IMR-90 (cell line): ENCODE results near the gene BAG1. TPM values are rescaled to one million over a fixed set of nuclear protein-coding genes. Genes with fewer than 3 reads are reported as not detected.
A peak's percentile ranks its signal among the peaks of the same experiment; 100 is the strongest.

Source experiments
- ATAC-seq: fragments of 200-7000 bp; cut with Tn5 transposase; 2 replicates; pipeline ENCODE4 v1.9.1; 2020; ENCODE audit warnings: low read depth, mild to moderate bottlenecking, moderate library complexity
- BruUV-seq: library from RNA; stranded (reverse); fragments of 400-500 nt; replicated peaks from 2 replicates; lab custom pipeline; 2021; lab: Mats Ljungman, UMichigan
- CTCF ChIA-PET: fragments of 300-600 bp; formaldehyde crosslinking; extraction: SDS; loops from one replicate; lab custom pipeline; 2021; ENCODE audit warnings: antibody characterized with exemption; lab: Yijun Ruan, JAX
- POLR2A ChIA-PET: fragments of 300-600 bp; sonication (Branson Sonifier 250); formaldehyde crosslinking; loops from one replicate; lab custom pipeline; 2022; ENCODE audit warnings: antibody characterized with exemption; ENCODE audit not compliant: unreplicated experiment; lab: Charles Lee
- DNase-seq: peaks from one replicate; pipeline ENCODE4 v3.0.0; 2013
- H2AFZ ChIP-seq: replicated peaks from 2 replicates; pipeline ENCODE3; 2013; ENCODE audit warnings: low read length, mild to moderate bottlenecking; ENCODE audit not compliant: poor library complexity
- H2AK5ac ChIP-seq: 2 replicates; pipeline ENCODE4 v1.6.1; 2013; ENCODE audit warnings: low read depth, low read length, inconsistent platforms
- H2AK9ac ChIP-seq: replicated peaks from 2 replicates; pipeline ENCODE3; 2013; ENCODE audit warnings: mild to moderate bottlenecking, low read depth, low read length, moderate library complexity; ENCODE audit not compliant: poor library complexity
- H2BK120ac ChIP-seq: 2 replicates; pipeline ENCODE4 v1.6.1; 2013; ENCODE audit warnings: low read depth, low read length, inconsistent platforms
- H2BK15ac ChIP-seq: 3 replicates; pipeline ENCODE4 v1.6.1; 2013; ENCODE audit warnings: low read depth, low read length, inconsistent platforms
- H2BK20ac ChIP-seq: 2 replicates; pipeline ENCODE4 v1.6.1; 2013; ENCODE audit warnings: low read depth, mild to moderate bottlenecking, inconsistent platforms, low read length, moderate library complexity
- H2BK5ac ChIP-seq: 2 replicates; pipeline ENCODE4 v1.6.1; 2013; ENCODE audit warnings: mild to moderate bottlenecking, low read depth, low read length, inconsistent platforms; ENCODE audit not compliant: poor library complexity, severe bottlenecking
- H3K14ac ChIP-seq: replicated peaks from 2 replicates; pipeline ENCODE4 v1.6.1; 2013; ENCODE audit warnings: low read depth, low read length, inconsistent platforms
- H3K18ac ChIP-seq: 2 replicates; pipeline ENCODE4 v1.6.1; 2013; ENCODE audit warnings: low read depth, low read length, control low read depth
- H3K23ac ChIP-seq: 2 replicates; pipeline ENCODE4 v1.6.1; 2013; ENCODE audit warnings: low read depth, low read length, inconsistent platforms
- H3K27ac ChIP-seq: 2 replicates; pipeline ENCODE4 v1.5.1; 2013; ENCODE audit warnings: mild to moderate bottlenecking, control low read depth, low read length; ENCODE audit not compliant: insufficient read depth
- H3K27me3 ChIP-seq: 2 replicates; pipeline ENCODE4 v1.6.1; 2013; ENCODE audit warnings: low read length; ENCODE audit not compliant: control insufficient read depth, insufficient read depth
- H3K36me3 ChIP-seq: 2 replicates; pipeline ENCODE4 v1.6.1; 2013; ENCODE audit warnings: low read length, mixed read lengths; ENCODE audit not compliant: control insufficient read depth, insufficient read depth
- H3K4ac ChIP-seq: 2 replicates; pipeline ENCODE4 v1.6.1; 2013; ENCODE audit warnings: low read depth, low read length, inconsistent platforms
- H3K4me1 ChIP-seq: 2 replicates; pipeline ENCODE4 v1.6.1; 2013; ENCODE audit warnings: low read length, mixed read lengths; ENCODE audit not compliant: control insufficient read depth, insufficient read depth
- H3K4me2 ChIP-seq: 2 replicates; pipeline ENCODE4 v1.6.1; 2013; ENCODE audit warnings: low read depth, mild to moderate bottlenecking, control low read depth, low read length, moderate library complexity
- H3K4me3 ChIP-seq: 2 replicates; pipeline ENCODE4 v1.5.1; 2013; ENCODE audit warnings: low read depth, mild to moderate bottlenecking, control low read depth, low read length, moderate library complexity; ENCODE audit not compliant: insufficient read depth
- H3K56ac ChIP-seq: 2 replicates; pipeline ENCODE4 v1.6.1; 2013; ENCODE audit warnings: low read length, inconsistent platforms; ENCODE audit not compliant: insufficient read depth; ENCODE audit errors: extremely low read depth
- H3K79me1 ChIP-seq, 2 experiments: 2 replicates each; pipeline ENCODE4 v1.6.1; 2013; ENCODE audit warnings: low read length in 2 of 2, inconsistent platforms in 1 of 2, low read depth in 1 of 2
- H3K9ac ChIP-seq: 2 replicates; pipeline ENCODE4 v1.6.1; 2013; ENCODE audit warnings: low read depth, low read length, control low read depth
- H3K9me1 ChIP-seq: 2 replicates; pipeline ENCODE4 v1.6.1; 2013; ENCODE audit warnings: low read length, inconsistent platforms; ENCODE audit not compliant: insufficient read depth
- H3K9me3 ChIP-seq: 2 replicates; pipeline ENCODE4 v1.6.1; 2013; ENCODE audit warnings: low read length; ENCODE audit not compliant: control insufficient read depth, insufficient read depth
- H4K20me1 ChIP-seq: 2 replicates; pipeline ENCODE4 v1.6.1; 2013; ENCODE audit warnings: low read length, inconsistent platforms; ENCODE audit not compliant: insufficient read depth
- H4K5ac ChIP-seq: 2 replicates; pipeline ENCODE4 v1.6.1; 2013; ENCODE audit warnings: mild to moderate bottlenecking, low read depth, low read length, control low read depth
- H4K8ac ChIP-seq, 2 experiments: 2 replicates each; pipeline ENCODE4 v1.6.1; 2013; ENCODE audit warnings: low read depth in 2 of 2, low read length in 2 of 2, control low read depth in 1 of 2, inconsistent platforms in 1 of 2
- H4K91ac ChIP-seq: 2 replicates; pipeline ENCODE4 v1.6.1; 2013; ENCODE audit warnings: low read depth, low read length, inconsistent platforms; ENCODE audit not compliant: insufficient read depth
- FOS ChIP-seq: fragments of 150-350 bp; IDR thresholded peaks from 2 replicates; pipeline ENCODE4 v1.6.1; 2016; ENCODE audit warnings: low read depth, low read length
- MAFK ChIP-seq: IDR thresholded peaks from 2 replicates; pipeline ENCODE4 v1.6.1; 2012; ENCODE audit warnings: low read depth, low read length, improper control_type of control experiment
- MAZ ChIP-seq: IDR thresholded peaks from 2 replicates; pipeline ENCODE4 v1.6.1; 2012; ENCODE audit warnings: low read depth, mild to moderate bottlenecking, low read length, improper control_type of control experiment, moderate library complexity, borderline replicate concordance
- NFE2L2 ChIP-seq: fragments of 150-350 bp; IDR thresholded peaks from 2 replicates; pipeline ENCODE4 v1.6.1; 2016; ENCODE audit warnings: low read depth, mild to moderate bottlenecking, low read length
- POLR2A ChIP-seq: IDR thresholded peaks from 2 replicates; pipeline ENCODE4 v1.6.1; 2012; ENCODE audit warnings: mild to moderate bottlenecking, low read depth, low read length
- RAD21 ChIP-seq: IDR thresholded peaks from 2 replicates; pipeline ENCODE4 v1.6.1; 2012; ENCODE audit warnings: low read length, improper control_type of control experiment
- SMC3 ChIP-seq: fragments of 150-350 bp; IDR thresholded peaks from 2 replicates; pipeline ENCODE4 v1.6.1; 2016; ENCODE audit warnings: low read depth, mild to moderate bottlenecking, antibody characterized with exemption, low read length, moderate library complexity
- WGBS, 2 experiments: methylation state at CpG; one replicate each; pipeline versions ENCODE4 v1.1.5 to v1.1.7; 2013; ENCODE audit warnings: missing lambda C conversion rate in 2 of 2; ENCODE audit not compliant: insufficient read length in 1 of 2; ENCODE audit errors: extremely low coverage in 2 of 2; 5-methylcytosine and 5-hydroxymethylcytosine counted together
- dilution Hi-C: fragments of 300-500 bp; cut with HindIII; formaldehyde crosslinking; loops from one replicate; pipeline ENCODE4 v1.14.3; 2018; ENCODE audit warnings: low sequenced_read_pairs; ENCODE audit not compliant: unreplicated experiment
- in situ Hi-C: fragments of 300-500 bp; cut with MboI; formaldehyde crosslinking; loops from 3 replicates; pipeline ENCODE4 v1.14.3; 2019; ENCODE audit warnings: low sequenced_read_pairs, inconsistent platforms, mixed read lengths
- intact Hi-C: fragments of 100-400 bp; cut with micrococcal nuclease; formaldehyde crosslinking; loops from 2 replicates; pipeline ENCODE4 v1.10.0; 2022
- polyA plus RNA-seq, 3 experiments: library from polyadenylated mRNA; depleted of rRNA; stranded (reverse); fragments of >200 nt; gene quantifications; 2 replicates each; pipeline ENCODE4 v1.2.3, GENCODE V29; 2012; ENCODE audit warnings: low replicate concordance in 1 of 3
- total RNA-seq: library from RNA; depleted of rRNA; stranded (reverse); fragments of >200 nt; gene quantifications from 2 replicates; pipeline ENCODE4 v1.2.3, GENCODE V29; 2012
- TF ChIP-seq, protein P1 (sequence below): conservative IDR thresholded peaks from 2 replicates; pipeline ENCODE4 v1.5.1; 2012; ENCODE audit warnings: mild to moderate bottlenecking, low read depth, low read length, improper control_type of control experiment
- TF ChIP-seq, protein P2 (sequence below): fragments of 150-350 bp; IDR thresholded peaks from 2 replicates; pipeline ENCODE4 v1.6.1; 2017; ENCODE audit warnings: mild to moderate bottlenecking, antibody characterized with exemption, low read length, low read depth
- TF ChIP-seq, protein P3 (sequence below): fragments of 150-350 bp; IDR thresholded peaks from 2 replicates; pipeline ENCODE4 v1.6.1; 2016; ENCODE audit warnings: low read depth, mild to moderate bottlenecking, low read length, moderate library complexity, borderline replicate concordance

BAG1 gene
- total and polyA plus RNA-seq, 2 of the 4 experiments (the other 2 are of a cell fraction): 4.5 to 20.9 TPM

DNA sequence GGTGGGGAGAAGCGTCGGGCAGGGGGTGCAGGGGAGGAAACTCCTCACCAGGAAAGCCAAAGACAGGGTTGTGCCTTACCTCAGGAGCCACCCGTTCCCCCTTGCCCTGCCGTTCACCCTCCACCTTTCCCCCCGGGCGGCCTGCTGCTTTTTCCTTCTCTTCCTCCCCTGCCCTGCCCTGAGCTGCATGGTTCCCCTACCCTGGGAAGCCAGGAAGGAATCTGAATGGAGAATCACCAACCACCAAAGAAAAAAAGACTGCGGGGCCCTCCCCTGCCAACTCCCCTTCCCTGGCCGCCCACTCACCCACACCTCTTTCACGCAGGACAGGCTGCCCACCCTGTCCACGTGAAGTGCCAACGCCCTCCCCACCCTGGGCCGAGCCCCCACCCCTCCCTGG is 25.0 kb upstream of the BAG1 start:
- Histone ChIP-seq H2AK5ac (peak overlapping the region; percentile 90), H2AK9ac (peak overlapping the region; percentile 82), H3K4me2 (0 out of 2 replicates have a peak overlapping the region, but pooled peaks have one; percentile 2), H2BK5ac (peak overlapping the region; percentile 99), H2BK20ac (no peak overlapping the region), H3K36me3 (peaks cover 4% of the 10 kb centered on the region), H3K4ac (peak overlapping the region; percentile 91), H3K56ac (no peak overlapping the region), H2AFZ (no peak overlapping the region), H3K4me1 (peaks cover 4% of the 10 kb centered on the region; the same call in 1 of the 2 replicates), H2BK120ac (peak overlapping the region; percentile 49; the same call in 1 of the 2 replicates), H3K23ac (no peak overlapping the region), H3K4me3 (no peak overlapping the region), H4K91ac (peak overlapping the region; percentile 55), H3K27ac (peak overlapping the region; percentile 84), H3K14ac (peak overlapping the region; percentile 100), H4K5ac (peak overlapping the region; percentile 77), H3K9me1 (no peaks in the 10 kb centered on the region), H3K9ac (peak overlapping the region; percentile 47; the same call in 1 of the 2 replicates), H2BK15ac (no peak overlapping the region), H4K20me1 (no peaks in the 10 kb centered on the region), H3K18ac (no peak overlapping the region), H3K9me3 (no peaks in the 10 kb centered on the region), H3K79me1 (peaks cover 17 to 40% of the 10 kb centered on the region in 2 experiments), H4K8ac (peak overlapping the region; percentile 75 to 100), H3K27me3 (no peaks in the 10 kb centered on the region)
- no peak for ATAC-seq
- 20% methylated on average over 1 of the region's 12 CpGs; no CpG with 5 or more reads in 1 of the 2 experiments for WGBS, 2 experiments
- in situ Hi-C loops: no loop called here
- dilution Hi-C loops: loop anchor here (25.0 kb wide), 1 partner anchor 173 kb away; the partner anchor contains the start of gene NOL6
- TF ChIP-seq NFE2L2 (no peak), POLR2A (no peak; the same call in 1 of the 2 replicates), SMC3 (no peak), MAFK (no peak), MAZ (no peak), RAD21 (no peak), FOS (no peak)
- TF ChIP-seq, protein P1, sequence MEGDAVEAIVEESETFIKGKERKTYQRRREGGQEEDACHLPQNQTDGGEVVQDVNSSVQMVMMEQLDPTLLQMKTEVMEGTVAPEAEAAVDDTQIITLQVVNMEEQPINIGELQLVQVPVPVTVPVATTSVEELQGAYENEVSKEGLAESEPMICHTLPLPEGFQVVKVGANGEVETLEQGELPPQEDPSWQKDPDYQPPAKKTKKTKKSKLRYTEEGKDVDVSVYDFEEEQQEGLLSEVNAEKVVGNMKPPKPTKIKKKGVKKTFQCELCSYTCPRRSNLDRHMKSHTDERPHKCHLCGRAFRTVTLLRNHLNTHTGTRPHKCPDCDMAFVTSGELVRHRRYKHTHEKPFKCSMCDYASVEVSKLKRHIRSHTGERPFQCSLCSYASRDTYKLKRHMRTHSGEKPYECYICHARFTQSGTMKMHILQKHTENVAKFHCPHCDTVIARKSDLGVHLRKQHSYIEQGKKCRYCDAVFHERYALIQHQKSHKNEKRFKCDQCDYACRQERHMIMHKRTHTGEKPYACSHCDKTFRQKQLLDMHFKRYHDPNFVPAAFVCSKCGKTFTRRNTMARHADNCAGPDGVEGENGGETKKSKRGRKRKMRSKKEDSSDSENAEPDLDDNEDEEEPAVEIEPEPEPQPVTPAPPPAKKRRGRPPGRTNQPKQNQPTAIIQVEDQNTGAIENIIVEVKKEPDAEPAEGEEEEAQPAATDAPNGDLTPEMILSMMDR: no peak
- TF ChIP-seq, protein P2, sequence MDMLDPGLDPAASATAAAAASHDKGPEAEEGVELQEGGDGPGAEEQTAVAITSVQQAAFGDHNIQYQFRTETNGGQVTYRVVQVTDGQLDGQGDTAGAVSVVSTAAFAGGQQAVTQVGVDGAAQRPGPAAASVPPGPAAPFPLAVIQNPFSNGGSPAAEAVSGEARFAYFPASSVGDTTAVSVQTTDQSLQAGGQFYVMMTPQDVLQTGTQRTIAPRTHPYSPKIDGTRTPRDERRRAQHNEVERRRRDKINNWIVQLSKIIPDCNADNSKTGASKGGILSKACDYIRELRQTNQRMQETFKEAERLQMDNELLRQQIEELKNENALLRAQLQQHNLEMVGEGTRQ: no peak
- TF ChIP-seq, protein P3, sequence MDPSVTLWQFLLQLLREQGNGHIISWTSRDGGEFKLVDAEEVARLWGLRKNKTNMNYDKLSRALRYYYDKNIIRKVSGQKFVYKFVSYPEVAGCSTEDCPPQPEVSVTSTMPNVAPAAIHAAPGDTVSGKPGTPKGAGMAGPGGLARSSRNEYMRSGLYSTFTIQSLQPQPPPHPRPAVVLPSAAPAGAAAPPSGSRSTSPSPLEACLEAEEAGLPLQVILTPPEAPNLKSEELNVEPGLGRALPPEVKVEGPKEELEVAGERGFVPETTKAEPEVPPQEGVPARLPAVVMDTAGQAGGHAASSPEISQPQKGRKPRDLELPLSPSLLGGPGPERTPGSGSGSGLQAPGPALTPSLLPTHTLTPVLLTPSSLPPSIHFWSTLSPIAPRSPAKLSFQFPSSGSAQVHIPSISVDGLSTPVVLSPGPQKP: no peak
- BruUV-seq: no TSS peak
- intact Hi-C loops: loop anchor here (5.0 kb wide), 1 partner anchor 228 kb away; no protein-coding TSS in a partner anchor
- ChIA-PET CTCF (interaction anchor here (0.7 to 0.8 kb wide), 3 partner anchors 39 to 205 kb away, joined by 3 to 4 read pairs (median 4); no protein-coding TSS in a partner anchor), POLR2A (interaction anchor here (0.8 kb wide), 2 partner anchors 32 to 187 kb away, joined by 3 to 21 read pairs; no protein-coding TSS in a partner anchor)
- DNase-seq: no peak
